Left renal cortex interstitium (tissue), 4 donors: ENCODE data around the gene TDRD10. TPM values are rescaled to one million over a fixed set of nuclear protein-coding genes. Genes with fewer than 3 reads are reported as not detected.
"Not testable (repeated sequence)": the region's sequence is repeated elsewhere in the genome, so short reads cannot be mapped to it uniquely, and the experiment has no call there.

Source experiments
- DNase-seq, 4 donors: peaks; one replicate each; pipeline ENCODE4 v3.0.0-alpha.2; 2013; ENCODE audit warnings: low read depth in 4 of 4, low spot score in 2 of 4, missing footprints in 1 of 4
- polyA plus RNA-seq, 4 donors: library from polyadenylated mRNA; unstranded; fragments of 120-200 nt; gene quantifications; one replicate each; pipeline ENCODE4 v1.2.1, GENCODE V29; 2013; ENCODE audit not compliant: insufficient read length in 4 of 4

The TDRD10 gene
- polyA plus RNA-seq, 4 donors, result 1.1 to 2.0 (median 1.6) TPM

DNA sequence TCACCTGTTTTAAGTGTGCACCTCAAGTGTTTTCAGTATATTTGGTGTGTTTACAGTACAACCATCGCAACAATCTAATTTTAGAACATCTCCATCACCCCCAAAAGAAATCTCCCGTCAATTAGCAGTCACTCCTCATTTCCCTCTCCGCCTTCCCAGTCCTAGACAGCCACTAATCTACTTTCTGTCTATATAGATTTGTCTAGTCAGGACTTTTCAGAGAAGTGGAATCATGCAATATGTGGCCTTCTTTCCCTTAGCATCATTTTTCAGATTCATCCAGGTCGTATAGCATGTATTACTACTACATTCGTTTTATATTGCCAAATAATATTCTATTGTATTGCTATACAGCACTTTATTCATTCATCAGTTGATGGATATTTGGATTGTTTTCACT is 1.9 kb downstream of the TDRD10 start:
- DNase-seq, result no peak

DNA sequence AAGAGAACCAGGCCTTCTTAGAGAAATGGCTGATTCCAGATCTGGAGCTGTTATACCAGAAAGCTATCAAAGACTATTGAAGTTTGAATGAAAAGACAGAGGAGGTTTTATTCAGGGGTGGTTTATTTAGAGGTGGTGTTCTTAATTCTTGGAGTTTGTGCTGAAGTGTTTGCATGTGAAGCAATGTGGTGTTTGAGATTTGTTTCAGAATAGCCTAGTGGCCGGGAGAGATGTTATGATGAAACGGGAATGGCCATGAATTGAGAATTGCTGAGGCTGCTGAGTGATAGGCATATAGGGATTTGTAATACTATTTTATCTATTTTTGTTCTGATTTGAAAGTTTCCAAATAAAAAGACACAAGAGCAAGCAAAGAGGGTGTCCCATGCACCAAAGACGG is 10.7 kb downstream of the TDRD10 start:
- no peak for DNase-seq

DNA sequence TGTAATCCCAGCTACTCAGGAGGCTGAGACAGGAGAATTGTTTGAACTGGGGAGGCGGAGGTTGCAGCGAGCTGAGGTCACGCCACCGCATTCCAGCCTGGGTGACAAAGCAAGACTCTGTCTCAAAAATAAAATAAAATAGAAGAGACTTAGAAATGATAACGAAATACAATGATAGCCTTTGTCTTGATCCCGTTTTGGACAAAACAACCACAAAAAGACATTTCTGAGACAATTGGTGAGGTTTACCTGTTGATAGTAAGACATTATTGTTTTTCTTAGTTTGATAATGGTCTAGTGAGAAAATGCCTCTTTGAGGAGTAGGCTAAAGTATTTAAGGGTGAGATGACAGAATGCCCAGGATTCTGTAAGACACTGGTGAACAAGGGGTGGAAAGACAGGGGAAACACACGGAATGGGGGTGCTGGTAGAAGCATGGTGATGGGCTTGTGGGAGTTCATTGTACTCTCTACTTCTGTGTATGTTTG is 12.1 kb downstream of the TDRD10 start:
- DNase-seq, result no peak

DNA sequence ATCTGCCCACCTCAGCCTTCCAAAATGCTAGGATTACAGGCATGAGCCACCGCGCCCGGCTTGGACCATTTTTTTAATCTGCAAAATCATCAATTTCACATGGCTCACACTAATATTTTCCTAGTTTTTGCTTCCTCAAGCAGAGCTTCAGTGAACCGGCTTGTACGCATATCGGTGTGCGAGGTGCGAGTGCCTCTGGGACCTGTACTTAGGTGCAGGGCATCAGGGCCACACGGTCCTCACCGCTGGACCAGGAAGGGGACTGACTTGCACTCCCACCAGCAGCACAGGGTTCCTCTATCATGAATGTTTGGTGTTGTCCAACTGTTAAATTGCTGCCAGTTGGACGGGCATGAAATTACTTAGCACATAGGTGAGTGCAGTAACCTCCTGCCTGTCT is 15.6 kb downstream of the TDRD10 start:
- DNase-seq, result no peak

DNA sequence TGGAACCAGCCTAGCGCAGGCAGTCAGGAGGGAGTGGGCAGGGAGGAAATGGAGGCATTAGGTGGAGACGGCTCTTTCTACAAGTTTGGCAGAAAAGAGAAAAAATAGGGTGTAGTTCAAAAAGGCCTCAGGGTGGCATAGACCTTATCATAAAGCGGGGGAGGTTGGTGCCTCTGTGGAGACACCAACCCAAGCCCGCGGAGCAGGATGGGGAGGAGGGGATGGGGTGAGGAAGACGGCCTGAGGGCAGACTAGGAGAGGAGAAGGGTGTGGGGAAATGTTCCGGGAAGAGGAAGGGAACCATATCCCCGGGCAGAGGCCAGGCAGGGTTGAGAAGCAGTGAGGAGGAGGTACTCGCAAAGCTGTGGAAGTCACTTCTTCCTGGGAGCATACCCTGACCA is 17.6 kb downstream of the TDRD10 start:
- DNase-seq, result no peak

DNA sequence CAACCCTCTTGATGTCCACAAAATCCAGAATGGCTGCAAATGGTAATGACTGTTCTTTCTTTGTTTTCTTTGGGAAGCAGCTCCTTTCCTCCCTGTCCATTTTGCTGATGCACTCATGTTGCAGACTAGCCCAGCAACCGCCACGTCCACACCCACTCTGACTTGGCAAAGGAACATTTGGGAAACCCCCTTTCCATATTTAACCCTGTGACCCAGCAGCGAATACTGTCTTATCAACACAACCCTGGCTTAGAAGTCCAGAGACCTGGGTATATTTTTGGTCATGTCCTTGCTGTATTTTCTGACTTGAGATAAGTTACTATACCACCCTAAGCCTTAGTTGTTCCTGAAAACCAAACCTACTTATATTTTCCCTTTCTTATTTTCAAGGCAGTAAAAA is 18.3 kb downstream of the TDRD10 start:
- no peak for DNase-seq

DNA sequence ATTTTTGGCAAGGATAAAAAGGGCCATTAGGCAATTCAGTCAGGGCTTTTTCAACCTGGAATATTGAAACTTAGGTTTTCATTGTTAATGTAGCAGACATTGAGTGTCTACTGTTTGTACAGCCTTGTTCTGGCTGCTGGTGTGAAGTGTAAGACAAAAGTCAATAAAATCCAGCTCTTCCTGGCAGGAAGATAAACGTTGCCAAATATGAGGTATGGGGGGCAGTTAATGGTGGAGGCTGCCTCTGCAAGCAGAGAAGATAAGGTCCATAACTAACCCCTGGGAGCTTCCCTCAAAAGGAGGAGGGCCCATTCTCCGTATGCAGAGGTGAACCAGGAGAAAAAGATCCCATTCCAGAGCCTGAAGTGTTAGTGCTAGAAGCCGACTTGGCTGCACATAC is 19.7 kb downstream of the TDRD10 start:
- no peak for DNase-seq

DNA sequence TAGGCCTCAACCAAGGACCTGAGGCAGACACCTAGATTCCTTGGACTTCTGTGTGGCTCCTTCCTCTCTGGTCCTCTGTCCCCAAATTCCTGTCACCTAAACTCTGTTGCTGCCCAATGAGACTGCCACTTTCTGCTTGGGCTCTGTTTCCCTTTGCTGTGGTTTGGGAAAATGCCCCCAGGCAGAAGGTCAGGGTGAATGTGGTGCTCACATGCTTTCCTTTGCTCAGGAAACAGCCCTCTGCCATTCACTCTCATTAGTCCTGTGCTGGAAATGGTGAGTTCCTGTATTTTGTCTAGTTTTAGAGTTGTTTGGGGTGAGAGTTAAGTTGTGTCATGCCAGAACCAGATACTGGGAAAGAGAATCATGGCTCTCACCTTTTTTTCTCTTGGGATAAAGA is 22.9 kb downstream of the TDRD10 start:
- no peak for DNase-seq

DNA sequence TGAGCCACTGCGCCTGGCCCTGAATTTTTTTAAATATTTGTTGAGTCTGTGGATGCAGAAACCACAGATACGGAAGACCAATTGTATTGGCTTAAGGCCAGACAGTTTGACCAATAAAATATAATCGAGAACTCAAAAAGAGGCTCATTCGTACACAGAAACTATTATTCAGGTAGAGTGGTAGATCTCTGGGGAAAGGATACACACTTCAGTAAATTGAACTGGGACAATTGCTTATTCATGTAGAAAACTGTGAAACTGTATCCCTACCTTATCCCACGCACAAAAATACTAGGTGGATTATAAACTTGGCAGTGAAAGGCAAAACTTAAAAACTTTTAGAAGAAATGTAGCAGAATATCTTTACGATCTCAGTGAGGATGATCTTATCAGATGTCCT is 25.2 kb downstream of the TDRD10 start:
- DNase-seq, result no peak

DNA sequence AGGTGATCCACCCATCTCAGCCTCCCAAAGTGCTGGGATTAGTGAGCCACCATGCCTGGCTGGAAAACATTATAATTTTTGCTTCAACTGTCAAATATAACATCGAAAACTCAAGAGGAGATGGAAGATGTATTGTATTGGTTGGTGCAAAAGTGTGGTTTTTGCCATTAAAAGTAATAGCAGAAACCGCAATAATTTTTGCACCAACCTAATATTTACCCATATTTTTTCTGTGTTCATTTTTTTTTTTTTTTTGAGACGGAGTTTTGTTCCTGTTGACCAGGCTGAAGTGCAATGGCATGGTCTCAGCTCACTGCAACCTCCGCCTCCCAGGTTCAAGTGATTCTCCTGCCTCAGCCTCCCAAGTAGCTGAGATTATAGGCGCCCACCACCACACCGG is 27.3 kb downstream of the TDRD10 start:
- DNase-seq, result no peak

DNA sequence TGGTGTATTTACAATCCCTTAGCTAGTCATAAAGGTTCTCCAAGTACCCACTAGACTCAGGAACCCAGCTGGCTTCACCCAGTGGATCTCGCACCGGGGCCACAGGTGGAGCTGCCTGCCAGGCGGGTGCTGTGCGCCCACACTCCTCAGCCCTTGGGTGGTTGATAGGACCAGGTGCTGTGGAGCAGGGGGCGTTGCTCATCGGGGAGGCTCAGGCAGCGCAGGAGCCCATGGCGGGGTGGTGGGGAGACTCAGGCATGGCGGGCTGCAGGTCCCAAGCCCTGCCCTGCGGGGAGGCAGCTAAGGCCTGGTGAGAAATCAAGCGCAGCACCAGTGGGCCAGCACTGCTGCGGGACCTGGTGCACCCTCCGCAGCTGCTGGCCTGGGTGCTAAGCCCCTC is 29.9 kb downstream of the TDRD10 start:
- not testable (repeated sequence) for DNase-seq

DNA sequence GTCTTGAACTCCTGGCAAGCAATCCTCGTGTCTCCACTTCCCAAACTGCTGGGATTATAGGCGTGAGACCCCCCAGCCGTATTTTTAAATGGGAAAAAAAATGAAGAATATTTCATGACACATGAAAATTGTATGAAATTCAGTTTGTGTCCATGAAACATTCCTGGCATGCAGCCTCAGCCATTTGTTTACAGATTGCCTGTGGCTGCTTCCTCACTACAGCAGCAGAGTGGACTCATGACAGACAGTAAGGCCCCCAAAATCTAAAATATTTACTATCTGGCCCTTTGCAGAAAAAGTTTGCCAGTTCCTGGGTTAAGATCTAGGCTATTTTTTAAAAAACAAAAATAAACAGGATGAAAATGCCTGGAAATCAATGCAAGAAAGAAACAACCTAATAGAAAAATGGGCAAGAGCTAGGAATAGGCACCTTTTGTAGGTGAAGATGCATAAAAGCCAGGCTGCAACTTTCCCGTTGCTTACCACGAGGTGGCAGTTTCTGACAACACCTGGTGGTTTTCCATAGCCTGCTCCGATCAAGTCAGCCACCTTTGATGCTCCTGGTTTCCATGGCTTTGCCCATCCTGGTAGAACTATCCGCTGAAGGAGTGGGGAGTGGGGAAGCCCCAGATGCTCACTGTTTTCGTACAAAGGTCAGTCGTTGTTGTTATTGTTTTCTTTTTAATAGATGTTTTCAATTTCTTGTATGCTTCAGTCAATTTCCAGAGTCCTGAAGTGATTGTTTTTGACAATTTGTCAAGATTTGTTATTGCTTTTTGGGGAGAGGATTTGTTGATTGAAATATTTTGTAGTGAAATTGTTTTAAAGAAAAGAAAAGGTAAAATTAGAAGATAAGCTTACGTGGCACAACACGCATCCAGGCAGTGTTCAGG is 32.2 kb downstream of the TDRD10 start:
- DNase-seq, result no peak

DNA sequence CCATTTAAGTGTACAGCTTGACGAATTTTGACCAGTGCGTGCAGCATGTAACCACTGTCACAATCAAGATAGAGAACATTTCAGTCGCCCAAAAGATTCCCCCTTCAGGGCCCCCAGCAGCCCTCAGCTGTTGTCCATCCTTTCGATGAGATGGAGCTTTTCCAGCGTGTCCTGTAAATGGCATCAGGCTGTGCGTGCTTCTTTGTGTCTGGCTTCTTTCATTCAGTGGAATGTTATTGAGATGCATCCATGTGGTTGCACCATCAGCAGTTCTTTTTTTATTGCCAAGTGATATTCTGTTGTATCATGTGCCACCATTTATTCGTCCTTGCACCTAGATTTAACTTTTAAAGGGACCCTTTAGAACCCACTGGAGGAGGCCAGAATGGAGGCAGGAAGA is 34.6 kb downstream of the TDRD10 start:
- no peak for DNase-seq

DNA sequence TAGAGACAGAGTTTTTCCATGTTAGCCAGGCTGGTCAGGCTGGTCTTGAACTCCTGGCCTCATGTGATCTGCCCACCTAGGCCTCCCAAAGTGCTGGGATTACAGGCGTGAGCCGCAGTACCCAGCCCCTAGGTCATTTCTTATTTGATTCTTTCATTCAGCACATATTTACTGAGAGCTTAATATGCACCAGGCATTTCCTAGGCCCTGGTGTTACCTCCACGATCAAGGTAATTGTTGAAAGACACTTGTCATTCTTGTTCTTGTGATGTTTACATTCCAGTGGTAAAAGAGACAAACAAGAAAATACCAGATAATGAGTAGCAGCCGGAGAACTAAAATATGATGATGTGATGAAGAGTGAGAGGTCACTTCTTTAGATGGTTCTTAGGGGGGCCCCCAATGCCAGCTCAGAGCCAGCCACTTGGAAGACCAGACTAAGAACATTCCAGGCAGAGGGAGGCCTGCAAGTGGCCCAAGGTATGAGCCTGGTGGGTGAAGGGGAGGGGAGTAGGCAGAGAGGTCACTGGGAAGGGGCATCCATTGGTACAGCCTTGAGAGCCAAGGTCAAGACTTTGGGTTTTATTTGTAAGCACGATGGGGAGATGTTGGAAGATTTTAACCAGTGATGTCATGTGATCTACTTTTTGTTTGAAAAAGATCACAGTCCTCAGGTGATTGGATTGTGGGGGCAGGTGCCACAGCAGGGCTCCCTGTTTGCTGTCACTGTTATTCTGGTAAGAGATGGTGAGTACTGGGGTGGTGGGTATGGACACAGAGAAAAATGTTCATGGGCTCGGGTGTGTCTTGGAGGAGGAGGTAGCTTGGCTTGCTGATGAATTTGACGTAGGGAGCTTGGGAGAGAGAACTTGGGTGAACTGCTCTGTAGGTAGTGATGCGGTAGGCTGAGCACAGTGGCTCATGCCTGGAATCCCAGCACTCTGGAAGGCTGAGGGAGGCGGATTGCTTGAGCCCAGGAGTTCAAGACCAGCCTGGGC is 37.8 kb downstream of the TDRD10 start:
- no peak for DNase-seq

DNA sequence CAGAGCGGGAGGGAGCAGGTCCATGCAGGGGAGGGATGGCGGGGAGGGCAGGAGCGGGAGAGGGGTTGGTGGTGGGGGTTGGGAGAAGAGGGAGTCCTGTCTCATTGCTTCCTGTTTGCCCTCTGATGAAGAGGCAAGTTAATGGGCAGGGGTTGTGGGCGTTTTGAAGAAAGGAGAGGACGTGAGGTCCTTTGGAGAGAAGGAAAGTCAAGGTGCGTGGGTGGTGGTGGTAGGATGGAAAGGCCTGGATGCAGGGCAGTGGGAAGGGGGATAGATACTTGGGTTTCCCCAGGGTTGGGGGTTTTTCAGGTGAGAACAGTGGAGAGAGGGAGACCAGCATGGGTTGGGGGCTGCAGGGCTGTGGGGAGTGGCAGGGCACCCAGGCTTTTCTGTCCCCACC is 39.2 kb downstream of the TDRD10 start:
- no peak for DNase-seq

DNA sequence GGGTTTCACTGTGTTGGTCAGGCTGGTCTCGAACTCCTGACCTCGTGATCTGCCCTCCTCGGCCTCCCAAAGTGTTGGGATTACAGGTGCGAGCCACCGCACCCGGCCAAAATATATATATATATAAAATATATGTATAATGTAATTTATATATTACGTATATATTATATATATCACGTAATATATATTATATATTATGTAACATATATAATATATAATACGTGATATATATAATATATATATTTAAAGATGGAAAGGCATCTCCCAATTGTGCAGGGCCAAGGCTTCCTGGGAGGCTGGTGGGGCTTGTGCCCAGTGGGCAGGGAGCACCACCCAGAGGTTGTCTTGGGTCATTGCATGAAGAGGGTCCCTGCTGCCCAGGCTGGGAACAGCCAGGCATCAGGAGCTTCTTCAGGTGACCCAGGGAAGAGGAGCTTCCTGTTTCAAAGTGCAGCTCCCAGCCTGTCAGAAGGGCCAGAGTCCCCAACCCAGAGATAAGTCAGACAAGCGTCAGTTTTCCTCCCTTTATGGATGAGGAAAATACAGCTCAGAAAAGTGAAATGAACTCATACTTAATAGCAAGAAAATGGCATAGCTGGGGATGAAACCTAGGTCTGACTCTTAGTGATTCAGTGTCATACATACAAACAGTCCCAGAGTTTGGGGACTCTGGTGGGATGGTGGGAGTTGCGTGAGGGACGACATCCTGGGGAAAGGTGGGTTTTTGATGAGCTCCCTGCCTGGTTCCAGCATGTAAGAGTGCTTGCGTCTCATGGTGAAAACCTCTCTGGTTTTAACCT is 44.4 kb downstream of the TDRD10 start:
- DNase-seq, result no peak

DNA sequence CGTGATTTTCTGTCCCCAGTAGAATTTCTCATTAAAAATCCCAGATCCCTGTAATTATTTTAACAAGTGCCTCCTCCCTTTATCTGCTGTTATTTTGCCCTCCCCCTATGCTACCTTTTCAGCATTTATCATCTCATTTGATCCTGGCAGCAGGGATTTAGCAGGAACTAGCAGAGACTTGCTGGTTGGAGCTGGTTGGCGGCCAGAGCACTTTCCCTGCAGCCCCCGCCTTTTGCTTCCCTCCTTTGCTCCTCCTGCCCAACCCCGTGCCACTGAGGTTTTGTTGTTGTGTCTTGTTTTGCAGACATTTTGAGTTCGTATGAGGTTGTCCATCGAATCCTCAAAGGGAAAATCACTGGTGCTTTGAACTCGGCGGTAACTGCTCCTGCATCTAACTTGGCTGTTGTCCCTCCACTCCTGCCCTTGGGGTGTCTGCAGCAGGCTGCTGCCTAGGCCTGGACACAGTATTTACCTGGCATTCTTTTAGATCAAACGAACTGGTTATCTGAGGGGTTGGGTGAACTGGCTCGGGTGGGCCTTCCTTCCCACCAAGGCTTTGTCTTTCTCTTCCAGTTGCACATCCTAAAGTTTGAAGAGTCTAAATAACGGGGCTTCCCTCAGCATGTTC is 45.2 kb downstream of the TDRD10 start:
- DNase-seq, result no peak

DNA sequence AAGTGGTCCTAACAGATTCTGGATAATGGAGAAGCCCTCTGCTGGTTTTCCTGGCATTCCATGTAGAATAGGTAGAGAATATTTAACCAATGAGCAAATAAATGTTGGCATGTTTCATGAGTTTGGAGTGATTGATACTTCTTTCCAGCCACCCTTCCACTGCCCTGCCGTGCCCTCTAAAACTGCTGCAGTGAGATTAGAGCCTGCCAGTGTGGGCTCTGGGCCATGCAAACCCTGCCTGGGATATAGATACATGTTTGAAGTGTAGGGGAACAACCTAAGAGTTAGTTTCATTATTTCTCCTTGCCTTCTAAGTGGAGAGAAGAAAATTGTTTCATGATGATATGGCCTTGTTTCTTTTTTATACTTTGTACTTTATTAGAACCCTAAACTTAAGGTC is 46.0 kb downstream of the TDRD10 start:
- DNase-seq, result no peak

DNA sequence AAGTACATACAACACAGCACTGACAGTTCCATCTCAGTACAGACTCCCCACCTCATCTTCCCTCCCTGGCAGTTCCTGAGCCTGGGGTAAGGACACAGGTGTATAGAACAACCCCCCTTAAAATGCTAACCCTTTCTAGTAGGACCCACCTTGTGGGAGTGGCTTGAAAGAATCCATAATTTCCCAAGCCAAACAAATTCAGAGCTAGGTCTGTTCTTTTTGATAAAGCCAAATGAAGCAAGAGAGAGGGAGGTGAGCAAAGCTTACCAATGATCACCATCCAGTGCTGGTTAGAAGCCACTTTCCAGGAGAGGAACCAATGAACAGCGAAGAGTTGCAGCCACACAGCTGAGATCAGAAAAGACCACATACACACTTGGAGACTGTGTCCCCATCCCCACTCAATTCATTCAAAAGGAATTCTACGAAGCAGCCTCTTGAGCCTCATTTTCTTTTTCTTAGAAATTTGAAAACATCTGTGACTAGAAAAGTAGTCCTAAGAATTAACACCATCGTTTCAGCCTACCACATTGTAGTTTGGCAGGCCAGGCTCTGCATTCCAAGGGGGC is 47.3 kb downstream of the TDRD10 start:
- DNase-seq, result no peak

DNA sequence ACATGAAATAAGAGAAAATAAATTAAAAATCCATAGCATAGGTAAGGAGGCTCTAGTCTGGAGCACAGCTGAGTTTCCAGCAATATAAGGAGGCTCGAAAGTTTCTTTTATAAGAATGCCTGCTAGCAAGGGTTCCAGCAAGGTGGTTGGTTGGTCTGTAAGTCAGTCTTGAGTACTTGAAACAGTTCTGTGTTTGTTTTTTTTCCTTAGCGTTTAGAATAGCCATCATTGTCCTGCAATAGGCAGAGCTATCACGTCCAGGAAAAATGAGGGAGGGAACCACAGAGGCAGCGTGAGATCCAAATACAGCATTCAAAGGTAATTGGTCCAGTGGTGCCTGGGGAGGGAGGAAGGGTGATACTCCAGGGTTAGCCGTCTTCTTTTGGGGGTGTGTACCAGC is 48.1 kb downstream of the TDRD10 start:
- DNase-seq, result no peak
